Measurements from ENCODE around the gene SLAMF8. TPM values are rescaled to one million over a fixed set of nuclear protein-coding genes. Genes with fewer than 3 reads are reported as not detected.

SLAMF8 gene
- total and polyA plus RNA-seq, 2 donors (not counting 1 experiment from before 2014, with no cell fraction given): 0.54 TPM; not detected in 1

GRCh38 chr1:159838715-159839114, 12.0 kb downstream of the SLAMF8 start:
- no peaks in the 10 kb centered on the region for H3K36me3 ChIP-seq (replicated peaks in 1 of 2; ENCODE audit: control extremely low read depth in 1 of 2, control insufficient read depth in 1 of 2, extremely low read depth in 1 of 2, insufficient read depth in 2 of 2, low read length in 1 of 2)
- peaks cover 4% of the 10 kb centered on the region for H3K4me1 Mint-ChIP-seq
- H3K4me3 ChIP-seq (ENCODE audit: control extremely low read depth in 1 of 5, extremely low read depth in 1 of 5, insufficient read depth in 1 of 5, low read depth in 2 of 5, low read length in 4 of 5): no peak overlapping the region
- CTCF ChIA-PET: no interaction called here
- DNase-seq (no peak), ATAC-seq (ENCODE audit: low read depth) (no peak)
- no peaks in the 10 kb centered on the region for H3K79me2 ChIP-seq (ENCODE audit: control insufficient read depth, insufficient read depth, low read length)
- no peak overlapping the region for H3K4me3 Mint-ChIP-seq
- H3K27ac Mint-ChIP-seq: no peak overlapping the region
- no peaks in the 10 kb centered on the region for H3K9me3 Mint-ChIP-seq (ENCODE audit: insufficient read depth)
- H3K27ac ChIP-seq (ENCODE audit: low read length in 2 of 2): no peak overlapping the region
- no peak for TF ChIP-seq EZH2 (IDR thresholded peaks at IDR 0.05; ENCODE audit: borderline replicate concordance, insufficient read depth, low read depth, low read length, poor library complexity, severe bottlenecking)
- TF ChIP-seq, protein P1, sequence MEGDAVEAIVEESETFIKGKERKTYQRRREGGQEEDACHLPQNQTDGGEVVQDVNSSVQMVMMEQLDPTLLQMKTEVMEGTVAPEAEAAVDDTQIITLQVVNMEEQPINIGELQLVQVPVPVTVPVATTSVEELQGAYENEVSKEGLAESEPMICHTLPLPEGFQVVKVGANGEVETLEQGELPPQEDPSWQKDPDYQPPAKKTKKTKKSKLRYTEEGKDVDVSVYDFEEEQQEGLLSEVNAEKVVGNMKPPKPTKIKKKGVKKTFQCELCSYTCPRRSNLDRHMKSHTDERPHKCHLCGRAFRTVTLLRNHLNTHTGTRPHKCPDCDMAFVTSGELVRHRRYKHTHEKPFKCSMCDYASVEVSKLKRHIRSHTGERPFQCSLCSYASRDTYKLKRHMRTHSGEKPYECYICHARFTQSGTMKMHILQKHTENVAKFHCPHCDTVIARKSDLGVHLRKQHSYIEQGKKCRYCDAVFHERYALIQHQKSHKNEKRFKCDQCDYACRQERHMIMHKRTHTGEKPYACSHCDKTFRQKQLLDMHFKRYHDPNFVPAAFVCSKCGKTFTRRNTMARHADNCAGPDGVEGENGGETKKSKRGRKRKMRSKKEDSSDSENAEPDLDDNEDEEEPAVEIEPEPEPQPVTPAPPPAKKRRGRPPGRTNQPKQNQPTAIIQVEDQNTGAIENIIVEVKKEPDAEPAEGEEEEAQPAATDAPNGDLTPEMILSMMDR (IDR thresholded peaks at IDR 0.05): no peak
- no peaks in the 10 kb centered on the region for H3K9me3 ChIP-seq (ENCODE audit: control extremely low read depth in 1 of 3, control insufficient read depth in 2 of 3, insufficient read depth in 1 of 3, low read length in 2 of 3)
- no CpG with 5 or more reads among the region's 1 CpG for WGBS (ENCODE audit: insufficient coverage)
- POLR2A ChIA-PET: no interaction called here
- H3K4me1 ChIP-seq (ENCODE audit: control insufficient read depth in 2 of 2, insufficient read depth in 2 of 2, low read length in 2 of 2): no peaks in the 10 kb centered on the region
- H3K9ac ChIP-seq (ENCODE audit: low read length): no peak overlapping the region
- H3K27me3 ChIP-seq (replicated peaks in 1 of 4; ENCODE audit: control extremely low read depth in 1 of 4, control insufficient read depth in 3 of 4, insufficient read depth in 4 of 4, low read length in 3 of 4): peaks cover 0 to 2% (median under 1%) of the 10 kb centered on the region in 4 experiments
- H3K4me2 ChIP-seq (replicated peaks; ENCODE audit: low read depth, low read length, poor library complexity, severe bottlenecking): no peak overlapping the region
- no peaks in the 10 kb centered on the region for H4K20me1 ChIP-seq (ENCODE audit: control insufficient read depth, insufficient read depth, low read length, poor library complexity, severe bottlenecking)
- intact Hi-C loops (cut with micrococcal nuclease): no loop called here
- no peak overlapping the region for H2AFZ ChIP-seq (ENCODE audit: insufficient read depth, low read depth, low read length, poor library complexity, severe bottlenecking)
- peaks cover 6% of the 10 kb centered on the region for H3K27me3 Mint-ChIP-seq

GRCh38 chr1:159839116-159839849, 12.6 kb downstream of the SLAMF8 start:
- Histone ChIP-seq H2AFZ (ENCODE audit: insufficient read depth, low read depth, low read length, poor library complexity, severe bottlenecking) (no peak overlapping the region), H3K4me1 (ENCODE audit: control insufficient read depth in 2 of 2, insufficient read depth in 2 of 2, low read length in 2 of 2) (no peaks in the 10 kb centered on the region), H3K27me3 (replicated peaks in 1 of 4; ENCODE audit: control extremely low read depth in 1 of 4, control insufficient read depth in 3 of 4, insufficient read depth in 4 of 4, low read length in 3 of 4) (peaks cover 0 to 6% (median 1%) of the 10 kb centered on the region in 4 experiments), H3K36me3 (replicated peaks in 1 of 2; ENCODE audit: control extremely low read depth in 1 of 2, control insufficient read depth in 1 of 2, extremely low read depth in 1 of 2, insufficient read depth in 2 of 2, low read length in 1 of 2) (no peaks in the 10 kb centered on the region), H4K20me1 (ENCODE audit: control insufficient read depth, insufficient read depth, low read length, poor library complexity, severe bottlenecking) (no peaks in the 10 kb centered on the region), H3K9me3 (ENCODE audit: control extremely low read depth in 1 of 3, control insufficient read depth in 2 of 3, insufficient read depth in 1 of 3, low read length in 2 of 3) (no peaks in the 10 kb centered on the region), H3K79me2 (ENCODE audit: control insufficient read depth, insufficient read depth, low read length) (no peaks in the 10 kb centered on the region), H3K4me3 (ENCODE audit: control extremely low read depth in 1 of 5, extremely low read depth in 1 of 5, insufficient read depth in 1 of 5, low read depth in 2 of 5, low read length in 4 of 5) (no peak overlapping the region), H3K27ac (ENCODE audit: low read length in 2 of 2) (no peak overlapping the region), H3K4me2 (replicated peaks; ENCODE audit: low read depth, low read length, poor library complexity, severe bottlenecking) (no peak overlapping the region), H3K9ac (ENCODE audit: low read length) (no peak overlapping the region)
- Mint-ChIP-seq H3K27me3 (peaks cover 12% of the 10 kb centered on the region), H3K9me3 (ENCODE audit: insufficient read depth) (no peaks in the 10 kb centered on the region), H3K4me3 (no peak overlapping the region), H3K27ac (no peak overlapping the region), H3K4me1 (peaks cover 4% of the 10 kb centered on the region)
- no peak for DNase-seq
- TF ChIP-seq, protein P1 (IDR thresholded peaks at IDR 0.05): no peak
- TF ChIP-seq EZH2 (IDR thresholded peaks at IDR 0.05; ENCODE audit: borderline replicate concordance, insufficient read depth, low read depth, low read length, poor library complexity, severe bottlenecking): no peak
- intact Hi-C loops (cut with micrococcal nuclease): no loop called here
- ATAC-seq (ENCODE audit: low read depth): no peak
- WGBS (ENCODE audit: insufficient coverage): 66% methylated on average over 5 of the region's 5 CpGs
- POLR2A ChIA-PET: no interaction called here
- CTCF ChIA-PET: interaction anchor here (1.1 to 1.2 kb wide), 2 partner anchors 51 to 53 kb away, joined by 3 to 4 read pairs; no protein-coding TSS in a partner anchor
